Heart right ventricle (tissue), 16 donors: Measurements from ENCODE around the gene PYGB. TPM values are rescaled to one million over a fixed set of nuclear protein-coding genes. Genes with fewer than 3 reads are reported as not detected.

Experiments used
- ATAC-seq, 8 donors: fragments of 200-7000 bp; cut with Tn5 transposase; one replicate each; pipeline ENCODE4 v1.9.1; 2020; ENCODE audit warnings: mild to moderate bottlenecking in 8 of 8, moderate library complexity in 8 of 8, moderate number of reproducible peaks in 1 of 8
- DNase-seq, 2 donors: peaks; one replicate each; pipeline ENCODE4 v3.0.0-alpha.2; 2020
- H3K27ac ChIP-seq, 10 donors: fragments of 200-600 bp; sonication (generic) in 2 of 10; one replicate each; pipeline versions ENCODE4 v1.5.0 to v1.8.0; 2020 to 2022; ENCODE audit warnings: mild to moderate bottlenecking in 3 of 10
- H3K27me3 ChIP-seq, 7 donors: fragments of 200-600 bp; one replicate each; pipeline ENCODE4 v1.8.0; 2021 to 2022; ENCODE audit warnings: mild to moderate bottlenecking in 2 of 7
- H3K36me3 ChIP-seq, 9 donors: fragments of 200-600 bp; sonication (generic) in 1 of 9; one replicate each; pipeline versions ENCODE4 v1.5.0 to v1.8.0; 2020 to 2022; ENCODE audit warnings: mild to moderate bottlenecking in 2 of 9
- H3K4me1 ChIP-seq, 9 donors: fragments of 200-600 bp; sonication (generic) in 1 of 9; one replicate each; pipeline versions ENCODE4 v1.5.0 to v1.8.0; 2020 to 2022; ENCODE audit warnings: mild to moderate bottlenecking in 4 of 9
- H3K4me3 ChIP-seq, 10 donors: fragments of 200-600 bp; sonication (generic) in 2 of 10; one replicate each; pipeline versions ENCODE4 v1.5.0 to v1.8.0; 2020 to 2022; ENCODE audit warnings: mild to moderate bottlenecking in 7 of 10, moderate library complexity in 2 of 10
- H3K9me3 ChIP-seq, 11 donors: fragments of 200-600 bp in 10 of 11; sonication (generic) in 2 of 11; one replicate each; pipeline versions ENCODE4 v1.5.0 to v1.8.0; 2013 to 2022; ENCODE audit warnings: mild to moderate bottlenecking in 2 of 11, control low read depth in 1 of 11, moderate library complexity in 1 of 11
- WGBS, 2 donors: extraction: QIAGEN DNeasy Blood & Tissue Kit; methylation state at CpG; one replicate each; pipeline ENCODE4 v1.1.7; 2013; ENCODE audit warnings: inconsistent platforms in 1 of 2; 5-methylcytosine and 5-hydroxymethylcytosine counted together
- intact Hi-C, 10 donors: fragments of 100-400 bp; cut with DNase I; formaldehyde crosslinking; loops; one replicate each; pipeline versions ENCODE4 v1.11.1 to v1.14.2; 2022
- polyA plus RNA-seq, 2 donors: library from polyadenylated mRNA; stranded (reverse); fragments of 200-250 nt; gene quantifications; one replicate each; pipeline ENCODE4 v1.2.3, GENCODE V29; 2013
- total RNA-seq, 10 donors: library from RNA; stranded (reverse); fragmentation: NEBNext Ultra II Directional in 3 of 10; extraction: Animal tissue kit (Norgen Biotek cat#: 25700) in 3 of 10; gene quantifications; one replicate each; pipeline versions ENCODE4 v1.2.1 to v1.2.4, GENCODE V29; 2021 to 2023
- TF ChIP-seq, protein P1 (sequence below), 9 donors: fragments of 200-600 bp; sonication (generic) in 2 of 9; IDR thresholded peaks; one replicate each; pipeline versions ENCODE4 v1.5.0 to v1.8.0; 2021 to 2022; ENCODE audit warnings: antibody characterized with exemption in 9 of 9, mild to moderate bottlenecking in 5 of 9, moderate library complexity in 1 of 9
- donor health status: Arrhythmogenic right ventricular cardiomyopathy.
- donor health status: ischemic (EF 13 %, LVEDD 7.1; RV severe dilation, severe dysfunction).
- donor health status: healthy with polysubstance abuse.
- donor health status: DM: no; HTN: yes; CAD: no.
- donor health status: DM: no; HTN: no; CAD: no.
- donor health status: ischemic (EF 25% LVEDD 6.9; RV normal size, moderate dysfunction).
- donor health status: ischemic (EF 25% LVEDD 5.7; RV mildly dilated, moderate dysfunction).
- donor health status: healthy.
- donor health status: DM: yes; HTN: yes; CAD: no.
- donor health status: Ischemic cardiomyopathy.
- donor health status: ischemic (EF 35%, LVEDD 5.7; RV mildly dilated, moderate dysfunction).
- donor health status: nonischemic (EF 11% LVEDD 7.7; RV severe dilation, severe dysfunction).
- donor health status: DM: yes; HTN: yes; CAD: no.
- donor health status: PGD.
- donor health status: ischemic (EF 29% LVEDD 5.4; RV normal size, mild dysfunction).
- donor health status: nonischemic (EF 23%, LVEDD 6.1; RV moderate dilation, normal function).

The PYGB gene
- total and polyA plus RNA-seq, 12 donors: 83.1 to 462 (median 269) TPM

DNA sequence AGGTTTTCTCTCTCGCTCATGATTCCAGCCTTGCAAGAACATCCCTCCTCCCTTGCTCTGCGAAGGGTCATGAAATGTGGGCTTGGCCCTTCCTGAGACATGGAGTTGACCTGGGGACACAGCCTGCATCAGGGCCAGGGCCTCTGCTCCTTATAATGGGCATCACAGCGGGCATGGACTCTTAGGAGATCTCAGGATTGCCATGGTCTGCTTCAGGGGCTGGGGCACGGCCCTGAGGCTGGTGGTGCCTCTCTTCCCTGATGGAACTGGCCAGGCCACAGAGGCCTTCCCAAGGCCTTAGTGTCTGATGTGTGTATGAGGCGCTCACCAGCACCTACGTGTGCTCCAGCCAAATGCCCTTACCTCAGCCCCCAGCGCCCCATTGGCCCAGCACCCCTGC lies 28.5 kb upstream of the PYGB start:
- Histone ChIP-seq H3K27ac (peak overlapping the region in 4 of 10 donors; percentile 69 to 94 (median 81)), H3K36me3 (peaks cover 0 to 89% (median 40%) of the 10 kb centered on the region in 9 donors)

DNA sequence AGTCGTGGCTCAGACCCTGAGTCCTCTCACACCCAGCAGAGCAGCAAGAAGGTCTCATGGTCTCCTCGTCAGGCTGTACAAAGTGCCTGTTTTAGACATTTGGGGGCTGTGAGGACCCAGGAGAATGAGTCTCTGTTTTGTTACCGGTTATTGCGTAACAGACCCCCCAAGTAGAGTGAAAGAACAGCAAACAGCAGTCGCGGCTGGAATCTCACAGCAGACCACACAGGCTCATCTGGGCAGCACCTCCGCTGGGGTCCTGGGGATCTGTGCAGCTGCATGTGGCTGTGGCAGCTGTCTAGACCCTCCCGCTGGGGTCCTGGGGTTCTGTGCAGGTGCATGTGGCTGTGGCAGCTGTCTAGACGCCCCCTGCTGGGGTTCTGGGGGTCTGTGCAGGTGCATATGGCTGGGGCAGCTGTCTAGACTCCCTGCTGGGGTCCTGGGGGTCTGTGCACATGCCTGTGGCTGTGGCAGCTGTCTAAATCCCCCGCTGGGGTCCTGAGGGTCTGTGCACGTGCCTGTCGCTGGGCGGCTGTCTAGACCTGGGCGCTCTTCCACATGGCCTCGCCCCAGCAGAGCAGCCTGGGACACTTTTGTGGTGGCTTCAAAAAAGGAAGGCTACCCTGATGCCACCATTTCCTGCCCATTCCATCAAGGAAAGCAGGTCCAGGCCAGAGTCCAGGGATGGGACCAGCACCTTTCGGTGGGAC lies 27.7 kb upstream of the PYGB start:
- Histone ChIP-seq H3K27ac (peak overlapping the region in 9 of 10 donors; percentile 3 to 94 (median 69)), H3K9me3 (no peaks in the 10 kb centered on the region), H3K4me1 (peaks cover 18 to 83% (median 54%) of the 10 kb centered on the region in 9 donors), H3K27me3 (no peaks in the 10 kb centered on the region), H3K36me3 (peaks cover 0 to 87% (median 34%) of the 10 kb centered on the region in 9 donors), H3K4me3 (no peak overlapping the region)
- TF ChIP-seq, protein P1, sequence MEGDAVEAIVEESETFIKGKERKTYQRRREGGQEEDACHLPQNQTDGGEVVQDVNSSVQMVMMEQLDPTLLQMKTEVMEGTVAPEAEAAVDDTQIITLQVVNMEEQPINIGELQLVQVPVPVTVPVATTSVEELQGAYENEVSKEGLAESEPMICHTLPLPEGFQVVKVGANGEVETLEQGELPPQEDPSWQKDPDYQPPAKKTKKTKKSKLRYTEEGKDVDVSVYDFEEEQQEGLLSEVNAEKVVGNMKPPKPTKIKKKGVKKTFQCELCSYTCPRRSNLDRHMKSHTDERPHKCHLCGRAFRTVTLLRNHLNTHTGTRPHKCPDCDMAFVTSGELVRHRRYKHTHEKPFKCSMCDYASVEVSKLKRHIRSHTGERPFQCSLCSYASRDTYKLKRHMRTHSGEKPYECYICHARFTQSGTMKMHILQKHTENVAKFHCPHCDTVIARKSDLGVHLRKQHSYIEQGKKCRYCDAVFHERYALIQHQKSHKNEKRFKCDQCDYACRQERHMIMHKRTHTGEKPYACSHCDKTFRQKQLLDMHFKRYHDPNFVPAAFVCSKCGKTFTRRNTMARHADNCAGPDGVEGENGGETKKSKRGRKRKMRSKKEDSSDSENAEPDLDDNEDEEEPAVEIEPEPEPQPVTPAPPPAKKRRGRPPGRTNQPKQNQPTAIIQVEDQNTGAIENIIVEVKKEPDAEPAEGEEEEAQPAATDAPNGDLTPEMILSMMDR (IDR thresholded peaks at IDR 0.05): peak in 6 of 9 donors; percentile 7 to 33 (median 25)
- WGBS, 2 donors: 83 to 86% methylated on average over 16 of the region's 16 CpGs
- intact Hi-C loops: no loop called here
- no peak for DNase-seq
- peak in 1 of 8 donors; percentile 11 for ATAC-seq

More for the DNA sequence above, 28.5 kb upstream of the PYGB start:
- H3K9me3 ChIP-seq: no peaks in the 10 kb centered on the region
- DNase-seq (no peak), ATAC-seq (no peak)
- H3K27me3 ChIP-seq: no peaks in the 10 kb centered on the region
- TF ChIP-seq, protein P1 (IDR thresholded peaks at IDR 0.05): no peak
- H3K4me1 ChIP-seq: peaks cover 18 to 76% (median 53%) of the 10 kb centered on the region in 9 donors
- WGBS, 2 donors: 91 to 98% methylated on average over 7 of the region's 7 CpGs
- intact Hi-C loops: no loop called here
- H3K4me3 ChIP-seq: no peak overlapping the region

DNA sequence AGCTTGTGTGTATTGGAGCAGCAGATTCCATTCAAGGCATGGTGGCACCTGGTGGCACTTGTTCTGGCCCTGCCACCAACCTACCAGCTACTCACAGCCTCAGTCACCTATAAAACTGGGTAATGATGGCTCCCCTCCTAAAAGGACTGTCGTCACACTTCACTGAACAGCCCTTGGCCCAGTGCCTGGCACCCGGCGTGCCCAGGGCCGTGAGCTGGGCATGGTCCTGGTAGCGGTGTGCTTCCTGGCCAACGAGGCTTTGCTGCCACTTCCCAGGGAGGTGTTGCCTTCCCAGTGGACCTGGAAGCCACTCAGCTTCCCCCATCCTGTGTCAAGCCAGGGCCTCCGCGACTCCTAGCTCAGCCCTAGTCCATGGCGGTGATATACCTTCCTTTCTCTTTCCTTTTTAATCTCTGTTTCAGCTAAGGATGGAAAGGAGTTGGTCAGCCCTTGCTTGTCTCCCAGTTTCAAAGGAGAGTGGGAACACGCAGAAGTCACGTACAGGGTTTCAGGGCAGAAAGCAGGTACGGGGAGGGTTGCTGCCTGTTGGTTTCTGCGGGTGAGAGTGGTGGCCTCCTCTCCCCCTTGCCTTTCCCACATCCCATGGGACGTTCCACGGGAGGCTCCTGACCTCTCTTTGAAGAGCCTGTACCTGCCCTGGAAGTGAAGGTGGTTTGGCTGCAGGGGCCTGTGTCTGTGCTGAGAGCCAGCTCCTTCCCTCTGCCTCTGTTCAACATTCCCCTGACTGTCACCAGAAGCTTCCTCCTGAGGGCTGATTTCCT lies 26.9 kb upstream of the PYGB start:
- peak in 1 of 2 donors; percentile 77 for DNase-seq
- 57 to 69% methylated on average over 15 of the region's 15 CpGs for WGBS, 2 donors
- TF ChIP-seq, protein P1 (IDR thresholded peaks at IDR 0.05): no peak

More for the DNA sequence above, 26.9 kb upstream of the PYGB start:
- Histone ChIP-seq H3K27me3 (no peaks in the 10 kb centered on the region), H3K4me1 (peaks cover 16 to 83% (median 56%) of the 10 kb centered on the region in 9 donors), H3K36me3 (peaks cover 0 to 87% (median 28%) of the 10 kb centered on the region in 9 donors), H3K4me3 (no peak overlapping the region), H3K27ac (peak overlapping the region in 9 of 10 donors; percentile 55 to 94 (median 69)), H3K9me3 (no peaks in the 10 kb centered on the region)
- intact Hi-C loops: no loop called here
- ATAC-seq: peak; percentile 18 to 79 (median 58)
